GM18498 (cell line): ENCODE measurements around the gene FGF21.
"Not testable (repeated sequence)": the region's sequence is repeated elsewhere in the genome, so short reads cannot be mapped to it uniquely, and the experiment has no call there.

Experiments
- ATAC-seq: cut with Tn5 transposase; IDR thresholded peaks from one replicate; pipeline ENCODE4 v1.9.1; 2021; ENCODE audit warnings: mild to moderate bottlenecking, moderate library complexity; ENCODE audit not compliant: unreplicated experiment

Gene FGF21, protein sequence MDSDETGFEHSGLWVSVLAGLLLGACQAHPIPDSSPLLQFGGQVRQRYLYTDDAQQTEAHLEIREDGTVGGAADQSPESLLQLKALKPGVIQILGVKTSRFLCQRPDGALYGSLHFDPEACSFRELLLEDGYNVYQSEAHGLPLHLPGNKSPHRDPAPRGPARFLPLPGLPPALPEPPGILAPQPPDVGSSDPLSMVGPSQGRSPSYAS

DNA sequence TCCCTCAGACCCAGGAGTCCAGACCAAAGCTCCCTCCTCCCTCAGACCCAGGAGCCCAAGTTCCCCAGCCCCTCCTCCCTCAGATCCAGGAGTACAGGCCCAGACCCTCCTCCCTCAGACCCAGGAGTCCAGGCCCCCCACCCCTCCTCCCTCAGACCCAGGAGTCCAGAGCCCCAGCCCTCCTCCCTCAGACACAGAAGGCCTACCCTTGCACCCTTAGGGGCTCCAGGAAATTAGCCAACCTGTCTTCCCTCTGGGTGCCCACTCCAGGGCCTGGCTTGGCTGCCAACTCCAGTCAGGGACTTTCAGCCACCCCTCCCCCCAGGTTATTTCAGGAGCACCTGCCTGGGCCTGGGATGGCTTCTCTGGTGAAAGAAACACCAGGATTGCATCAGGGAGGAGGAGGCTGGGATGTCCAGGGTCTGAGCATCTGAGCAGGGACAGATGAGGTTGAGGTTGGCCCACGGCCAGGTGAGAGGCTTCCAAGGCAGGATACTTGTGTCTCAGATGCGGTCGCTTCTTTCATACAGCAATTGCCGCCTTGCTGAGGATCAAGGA lies at the start of gene FGF21:
TSS of gene FGF21 (plus strand) at position 441 of the 558 bp plus-strand sequence. CDS start 713 bp downstream, outside the sequence.
- no peak for ATAC-seq

DNA sequence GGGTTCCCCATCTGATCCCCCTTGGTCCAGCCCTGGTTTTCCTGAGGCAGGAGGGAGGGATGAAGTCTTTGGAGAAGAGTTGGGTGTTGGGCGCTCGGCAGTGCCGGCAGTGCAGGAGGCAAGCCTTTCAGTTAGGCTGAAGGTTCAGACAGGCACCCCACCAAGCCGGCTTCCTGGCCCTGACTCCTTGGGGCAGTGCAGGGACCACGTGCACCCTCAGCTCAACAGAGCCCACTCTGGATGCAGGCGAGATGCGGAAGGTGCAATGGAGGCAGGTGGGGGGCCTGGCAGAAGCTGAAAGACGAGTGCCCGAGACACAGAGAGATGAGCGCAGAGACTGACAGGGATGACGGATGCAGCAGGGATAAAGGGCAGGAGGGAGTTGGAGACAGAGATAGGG lies 46.9 kb upstream of the FGF21 start:
- ATAC-seq = no peak

DNA sequence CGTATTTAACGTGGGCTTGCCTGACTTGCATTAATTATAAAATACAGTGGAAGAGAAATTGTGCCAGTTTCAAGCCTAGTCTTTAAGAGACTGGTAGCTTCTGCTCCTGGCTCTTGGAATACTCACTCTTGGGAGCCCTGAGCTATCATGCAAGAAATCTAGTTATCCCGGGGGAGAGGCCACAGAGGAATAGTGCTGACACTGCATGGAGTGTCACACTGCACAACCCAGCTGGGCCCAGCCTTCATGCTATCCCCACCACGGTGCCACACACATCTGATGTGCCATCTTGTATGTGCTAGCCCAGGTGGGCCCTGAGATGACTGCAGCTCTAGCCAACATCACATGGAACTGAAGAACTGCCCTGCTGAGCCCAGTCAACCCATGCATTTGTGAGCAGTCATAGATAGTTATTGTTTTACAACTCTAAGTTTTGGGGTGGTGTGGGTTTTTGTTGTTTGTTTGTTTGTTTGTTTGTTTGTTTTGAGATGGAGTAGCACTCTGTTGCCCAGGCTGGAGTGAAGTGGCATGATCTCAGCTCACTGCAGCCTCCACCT lies 44.1 kb upstream of the FGF21 start:
- ATAC-seq = no peak

DNA sequence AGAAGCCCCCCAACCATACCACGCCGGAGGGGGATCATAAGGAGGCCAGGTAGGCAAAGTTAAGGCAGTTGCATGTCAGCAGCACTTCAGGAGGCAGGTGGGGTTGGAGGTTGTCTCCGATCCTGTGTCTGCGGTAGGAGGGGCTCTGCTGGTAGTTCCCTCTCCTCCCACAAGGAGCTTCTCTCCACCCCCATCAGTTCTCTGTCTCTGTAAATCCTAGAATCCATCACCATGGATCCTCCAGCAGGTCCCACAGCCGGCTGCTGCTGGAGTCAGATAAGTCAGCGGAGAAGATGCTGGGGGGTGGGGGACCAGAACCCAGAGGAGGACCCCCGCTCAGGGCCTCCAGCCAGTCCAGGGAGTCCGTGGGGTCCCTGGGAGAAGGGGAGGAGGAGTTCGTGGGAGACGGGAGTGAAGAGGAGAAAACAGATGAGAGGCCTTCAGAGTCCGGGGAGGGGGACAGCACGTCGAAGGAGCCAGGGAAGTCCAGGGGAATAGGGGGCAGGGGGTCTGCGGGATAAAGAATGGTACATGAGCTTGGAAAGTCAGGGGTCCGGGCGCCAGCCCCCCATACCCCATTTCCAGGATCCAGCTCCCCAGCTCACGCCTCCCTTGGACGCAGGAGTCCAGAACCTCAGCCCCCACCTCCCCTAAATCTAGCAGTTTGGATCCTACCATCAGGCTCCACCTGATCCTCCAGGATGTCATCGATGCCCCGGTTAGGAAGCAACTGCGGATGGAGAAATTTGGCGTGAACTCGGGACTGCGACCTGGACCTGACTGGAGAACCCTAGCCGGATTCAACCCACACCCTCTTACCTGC lies 42.1 kb upstream of the FGF21 start:
- no peak for ATAC-seq

DNA sequence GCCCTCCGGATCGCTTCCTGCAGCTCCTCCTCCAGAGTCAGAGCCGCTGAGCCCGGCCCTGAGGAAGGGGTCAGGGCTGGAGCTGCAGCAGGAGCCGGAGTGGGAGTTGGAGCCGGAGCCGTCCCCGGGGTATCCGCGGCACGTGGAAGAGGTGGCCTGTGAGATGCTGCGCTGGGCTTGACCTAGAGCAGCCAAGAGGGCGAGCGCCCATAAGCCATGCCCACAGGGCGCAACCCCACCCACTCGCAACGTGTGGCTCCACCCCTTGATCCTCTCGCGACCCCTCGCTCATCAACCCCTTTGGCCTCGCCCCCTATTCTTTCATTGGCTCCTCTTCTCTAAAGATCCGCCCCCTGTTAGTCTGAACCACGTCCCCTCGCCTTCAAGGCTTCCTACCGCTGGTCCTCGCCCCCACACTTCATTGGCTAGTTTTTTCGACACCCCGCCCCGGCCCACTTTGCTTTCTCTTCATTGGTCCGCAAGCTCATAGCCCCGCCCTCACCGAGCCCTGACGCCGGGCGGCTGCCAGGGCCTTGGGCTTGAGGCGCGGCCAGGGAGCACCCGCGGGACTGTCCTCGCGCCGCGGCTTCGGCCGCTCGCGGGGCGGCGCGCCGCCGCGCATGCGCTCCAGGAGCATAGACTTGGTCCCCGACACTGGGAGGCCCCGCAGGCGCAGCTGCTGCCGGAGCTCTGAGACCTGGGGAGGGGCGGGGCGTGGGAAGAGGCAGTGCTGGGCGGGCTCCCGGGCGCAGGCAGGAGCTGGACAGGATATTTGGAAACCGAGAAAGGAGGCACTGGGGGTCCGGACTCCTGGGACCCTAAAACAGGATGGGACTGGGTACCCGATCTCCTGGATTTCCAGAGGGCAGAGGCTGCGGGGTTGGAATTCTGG lies 41.2 kb upstream of the FGF21 start:
- peak; percentile 90 for ATAC-seq

DNA sequence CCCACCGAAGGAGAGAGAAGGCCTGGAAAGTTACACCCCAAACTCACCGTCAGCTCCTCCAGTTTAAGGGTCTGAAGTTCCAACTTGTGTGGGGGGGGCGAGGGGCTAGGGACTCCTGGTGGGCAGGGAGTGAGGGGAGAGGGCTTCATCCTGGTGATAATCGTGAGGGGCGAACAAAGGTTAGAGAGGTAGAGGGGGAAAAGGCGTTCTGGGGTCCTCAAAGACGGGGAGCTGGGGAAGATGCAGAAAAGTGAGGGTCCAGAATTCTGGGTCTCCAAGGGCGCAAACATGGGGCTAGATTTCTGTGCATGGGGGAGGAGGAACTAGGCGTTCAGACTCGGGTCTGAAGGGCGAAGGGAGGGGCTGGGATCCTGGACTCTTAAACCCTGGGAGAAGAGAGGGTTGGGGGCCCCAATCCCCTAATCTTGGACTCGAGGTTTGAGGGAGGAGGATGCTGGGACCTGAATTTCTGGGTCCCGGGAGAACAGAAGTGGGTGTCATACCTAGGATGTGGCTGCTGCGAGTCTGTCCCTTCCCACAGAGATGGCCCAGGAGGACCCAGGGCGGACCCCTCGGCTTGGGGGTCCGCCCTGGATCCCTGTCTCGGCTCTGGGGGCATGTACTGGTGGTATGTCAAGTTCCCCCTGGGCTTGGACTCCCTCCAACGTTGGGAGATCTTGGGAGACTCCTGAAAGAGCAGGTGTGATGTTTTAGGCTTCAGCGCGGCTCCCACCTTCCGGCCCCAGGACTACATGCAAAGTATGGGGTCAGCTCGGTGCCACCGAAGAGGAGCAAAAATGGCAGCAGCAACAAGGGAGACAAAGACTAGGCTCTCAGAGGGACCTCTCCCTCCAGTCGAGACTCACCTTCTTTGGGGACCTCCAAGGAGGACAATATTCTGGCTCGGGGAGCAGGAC lies 40.3 kb upstream of the FGF21 start:
- no peak for ATAC-seq

DNA sequence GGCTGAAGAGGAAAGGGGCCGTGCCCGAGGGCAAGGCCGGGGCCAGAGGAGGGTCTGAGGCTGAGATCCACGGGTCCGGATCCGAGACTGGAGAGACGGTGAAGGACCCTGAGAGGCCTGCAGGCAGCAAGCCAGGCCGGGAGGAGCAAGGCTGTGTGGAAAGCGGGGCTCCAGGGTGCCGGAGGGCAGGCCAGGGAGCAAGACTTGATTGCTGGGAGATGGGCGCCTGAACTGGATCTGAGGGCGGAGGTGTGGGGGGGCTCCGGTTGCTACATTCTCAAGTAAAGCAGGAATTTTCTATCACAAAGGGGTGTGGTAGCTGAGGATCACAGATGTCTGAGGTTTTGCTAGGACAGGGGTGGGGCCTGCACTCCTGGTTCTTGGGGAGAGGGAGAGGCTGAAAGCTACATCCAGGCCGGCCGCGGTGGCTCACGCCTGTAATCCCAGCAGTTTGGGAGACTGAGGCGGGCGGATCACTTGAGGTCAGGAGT lies 39.6 kb upstream of the FGF21 start:
- no peak for ATAC-seq

DNA sequence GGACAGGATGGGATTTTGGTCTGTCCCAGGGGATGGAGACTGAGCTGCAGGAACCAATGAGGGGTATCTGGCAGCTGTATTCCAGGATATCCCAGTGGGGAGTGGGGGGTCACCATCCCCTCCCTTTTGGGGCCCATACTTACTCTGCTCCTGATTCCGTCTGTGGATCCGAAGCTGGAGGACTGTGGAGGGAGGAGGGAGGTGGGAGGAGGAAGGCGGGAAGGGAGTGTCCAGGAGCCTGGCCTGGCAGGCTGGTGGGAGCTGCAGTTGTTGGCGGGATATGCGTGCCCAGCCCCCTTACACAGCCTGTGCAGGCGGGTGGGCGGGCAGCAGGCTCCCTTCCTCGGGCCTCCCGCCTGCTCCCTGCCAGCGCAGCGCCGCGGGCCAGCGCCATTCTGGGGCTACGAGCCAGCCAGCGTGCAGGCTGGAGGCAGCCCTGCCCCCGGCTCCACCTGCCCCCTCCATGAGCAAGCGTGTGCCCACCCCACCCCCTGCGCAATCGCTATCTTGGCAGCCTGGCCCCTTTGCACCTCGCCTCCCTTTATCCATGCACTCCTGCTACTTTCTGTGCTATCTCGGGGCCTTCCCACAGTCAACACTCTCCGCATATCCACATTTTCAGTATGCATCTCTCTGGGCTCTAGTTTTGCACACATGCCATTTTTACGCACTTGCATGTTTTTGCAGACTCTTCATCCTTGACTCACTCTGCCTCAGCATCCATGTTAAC lies 38.6 kb upstream of the FGF21 start:
- no peak for ATAC-seq

DNA sequence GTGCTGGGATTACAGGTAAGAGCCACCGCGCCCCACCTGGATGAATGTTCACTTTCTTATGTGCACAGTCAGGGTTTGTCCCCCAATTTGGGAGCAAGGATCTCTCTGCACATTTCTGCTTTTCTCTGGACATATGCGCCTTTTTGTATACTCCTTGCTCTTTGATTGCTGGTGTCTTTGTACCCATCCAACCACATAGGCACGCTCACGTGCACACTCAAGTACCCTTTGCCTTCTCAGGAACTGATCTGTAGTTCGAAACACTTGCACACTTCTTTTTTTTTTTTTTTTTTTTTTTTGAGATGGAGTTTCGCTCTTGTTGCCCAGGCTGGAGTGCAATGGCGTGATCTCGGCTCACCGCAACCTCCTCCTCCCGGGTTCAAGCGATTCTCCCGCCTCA lies 37.2 kb upstream of the FGF21 start:
- not testable (repeated sequence) for ATAC-seq

DNA sequence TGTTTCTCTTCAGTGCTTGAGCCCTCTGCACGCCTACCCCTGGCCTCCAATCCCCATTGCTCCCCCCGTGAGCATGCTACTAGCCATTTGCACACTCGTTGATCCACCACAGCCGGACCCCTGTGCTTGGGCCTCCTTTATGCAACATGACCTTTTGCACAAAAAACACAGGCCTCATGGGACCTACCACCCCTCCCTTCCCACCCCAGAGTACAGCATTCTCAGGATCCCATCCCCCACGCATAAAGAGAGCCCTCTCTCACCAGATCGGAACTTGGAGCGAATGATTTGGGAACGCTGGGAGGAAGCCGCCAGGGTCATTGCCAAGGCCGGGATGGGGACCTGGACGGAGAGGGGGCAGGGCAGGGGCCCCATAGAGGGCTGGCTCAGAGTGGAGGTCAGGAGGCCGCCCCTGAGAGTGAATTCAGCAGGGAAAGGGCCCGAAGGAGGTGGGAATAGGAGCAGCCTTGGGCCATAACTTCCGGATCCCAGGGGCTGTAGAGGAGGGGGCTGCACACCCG lies 36.6 kb upstream of the FGF21 start:
- ATAC-seq = no peak

DNA sequence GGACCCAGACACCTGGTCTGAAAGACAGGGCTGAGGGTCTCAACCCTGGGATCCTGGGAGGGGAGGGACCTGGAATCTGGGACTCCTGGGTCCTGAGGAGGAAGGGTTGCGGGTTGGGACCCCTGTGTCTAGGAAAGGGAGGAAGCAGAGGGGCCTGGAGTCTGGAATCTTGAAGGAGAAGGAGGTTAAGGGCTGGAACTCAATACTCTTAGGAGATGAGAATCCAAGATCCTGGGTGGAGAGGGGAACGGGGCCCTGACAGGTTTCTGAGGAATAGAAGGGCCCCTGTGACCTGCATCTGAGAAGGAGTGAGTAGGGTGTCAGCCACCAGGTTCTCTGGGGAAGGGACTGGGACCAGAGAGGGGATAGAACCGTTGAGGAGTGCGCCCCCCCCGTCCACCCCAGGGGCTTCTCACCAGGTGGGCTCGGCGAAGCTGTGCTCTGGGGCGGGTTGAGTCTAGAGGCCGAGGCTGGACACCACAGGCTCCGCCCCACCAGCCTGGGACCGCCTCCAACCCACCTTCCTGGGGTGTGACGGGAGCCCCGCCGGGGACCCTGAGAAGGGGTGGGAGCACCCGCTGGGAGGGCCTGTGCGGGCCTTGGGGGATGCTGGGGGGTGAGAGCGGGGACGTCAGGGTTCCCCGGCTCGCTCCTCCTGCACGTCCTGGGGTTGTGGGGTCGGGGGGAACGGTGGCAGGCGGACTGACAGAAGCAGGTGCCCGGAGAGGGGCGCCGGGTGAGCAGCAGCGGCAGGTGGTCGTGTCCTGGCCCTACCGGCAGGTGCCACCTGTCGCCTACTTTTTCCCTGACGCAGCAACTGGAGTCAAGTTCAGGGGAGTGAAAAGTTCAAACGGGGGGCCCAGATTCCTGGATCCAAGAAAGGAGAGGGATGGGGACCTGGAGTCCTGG lies 35.8 kb upstream of the FGF21 start, which contains the start of gene MAMSTR:
TSS of gene MAMSTR (minus strand) at position 463 of the 909 bp plus-strand sequence. CDS start 694 bp downstream, outside the sequence.
- ATAC-seq = no peak

DNA sequence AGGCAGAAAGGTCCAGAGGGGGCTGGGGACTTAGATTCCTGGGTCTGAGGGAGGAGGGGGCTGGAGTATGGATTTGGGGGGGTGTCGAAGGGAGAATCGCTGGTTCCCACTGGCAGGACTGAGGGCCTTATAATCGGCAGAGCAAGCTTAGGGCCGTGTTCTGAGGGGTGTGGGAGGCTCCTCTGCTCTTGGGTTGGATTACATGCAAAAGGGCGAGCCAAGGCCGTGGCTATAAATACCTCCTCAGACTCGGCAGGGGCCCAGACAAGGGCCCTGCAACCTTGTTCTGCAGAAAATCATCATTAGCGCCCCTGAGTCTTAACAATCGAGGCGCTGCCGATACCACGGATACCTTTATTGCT lies 35.1 kb upstream of the FGF21 start:
- ATAC-seq = peak; percentile 6

DNA sequence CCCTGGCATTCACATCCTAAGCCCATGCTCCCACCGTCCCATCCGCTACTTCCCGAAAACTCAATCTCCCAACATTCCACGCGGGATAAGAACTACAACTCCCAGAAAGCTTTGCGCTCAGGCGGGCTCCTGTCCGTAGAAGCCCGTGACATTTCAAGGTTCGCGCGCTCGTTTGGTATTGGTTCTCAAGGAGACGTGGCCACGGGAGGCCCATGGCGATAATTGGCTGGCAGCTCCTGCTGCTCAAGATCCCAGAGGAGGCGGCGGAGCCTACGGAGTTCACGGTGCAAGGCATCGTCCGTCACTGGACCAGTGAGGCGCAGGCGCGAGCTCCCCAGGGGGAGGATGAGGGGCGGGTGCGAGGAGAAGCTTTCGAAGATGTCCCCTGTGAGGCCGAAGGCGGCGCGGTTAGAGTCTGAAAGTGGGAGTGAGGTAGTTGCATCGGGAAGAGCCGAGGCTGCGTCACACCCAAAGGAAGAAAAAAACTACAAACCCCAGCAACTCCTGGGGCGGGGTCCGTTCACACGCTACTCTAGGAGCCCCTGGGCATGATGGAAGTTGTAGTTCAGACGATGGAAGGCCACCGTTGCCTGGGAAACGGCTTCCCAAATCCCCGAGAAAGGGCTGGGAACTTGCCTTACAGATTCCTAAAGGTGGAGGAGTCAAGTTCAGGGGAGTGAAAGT lies 34.6 kb upstream of the FGF21 start:
- ATAC-seq = peak; percentile 74

DNA sequence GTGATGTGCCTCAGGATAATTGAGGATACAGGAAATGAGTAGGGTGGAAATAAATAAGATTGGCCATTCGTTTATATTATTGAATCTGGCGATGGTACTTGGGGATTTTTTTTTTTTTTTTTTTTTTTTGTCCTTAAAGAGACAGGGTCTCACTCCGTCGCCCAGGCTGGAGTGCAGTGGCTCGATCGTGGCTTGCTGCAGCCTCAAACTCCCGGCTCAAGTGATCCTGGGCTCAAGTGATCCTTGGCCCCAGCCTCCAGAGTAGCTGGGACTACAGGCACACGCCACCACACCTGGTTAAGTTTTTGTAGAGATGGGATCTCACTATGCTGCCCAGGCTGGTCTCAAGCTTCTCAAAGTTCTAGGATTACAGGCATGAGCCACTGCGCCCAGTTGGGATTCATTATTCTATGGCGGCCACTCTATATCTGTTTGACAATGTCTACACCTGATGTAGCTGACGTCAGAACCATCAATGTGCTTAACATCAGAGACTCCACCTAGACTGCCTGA lies 33.1 kb upstream of the FGF21 start:
- no peak for ATAC-seq

DNA sequence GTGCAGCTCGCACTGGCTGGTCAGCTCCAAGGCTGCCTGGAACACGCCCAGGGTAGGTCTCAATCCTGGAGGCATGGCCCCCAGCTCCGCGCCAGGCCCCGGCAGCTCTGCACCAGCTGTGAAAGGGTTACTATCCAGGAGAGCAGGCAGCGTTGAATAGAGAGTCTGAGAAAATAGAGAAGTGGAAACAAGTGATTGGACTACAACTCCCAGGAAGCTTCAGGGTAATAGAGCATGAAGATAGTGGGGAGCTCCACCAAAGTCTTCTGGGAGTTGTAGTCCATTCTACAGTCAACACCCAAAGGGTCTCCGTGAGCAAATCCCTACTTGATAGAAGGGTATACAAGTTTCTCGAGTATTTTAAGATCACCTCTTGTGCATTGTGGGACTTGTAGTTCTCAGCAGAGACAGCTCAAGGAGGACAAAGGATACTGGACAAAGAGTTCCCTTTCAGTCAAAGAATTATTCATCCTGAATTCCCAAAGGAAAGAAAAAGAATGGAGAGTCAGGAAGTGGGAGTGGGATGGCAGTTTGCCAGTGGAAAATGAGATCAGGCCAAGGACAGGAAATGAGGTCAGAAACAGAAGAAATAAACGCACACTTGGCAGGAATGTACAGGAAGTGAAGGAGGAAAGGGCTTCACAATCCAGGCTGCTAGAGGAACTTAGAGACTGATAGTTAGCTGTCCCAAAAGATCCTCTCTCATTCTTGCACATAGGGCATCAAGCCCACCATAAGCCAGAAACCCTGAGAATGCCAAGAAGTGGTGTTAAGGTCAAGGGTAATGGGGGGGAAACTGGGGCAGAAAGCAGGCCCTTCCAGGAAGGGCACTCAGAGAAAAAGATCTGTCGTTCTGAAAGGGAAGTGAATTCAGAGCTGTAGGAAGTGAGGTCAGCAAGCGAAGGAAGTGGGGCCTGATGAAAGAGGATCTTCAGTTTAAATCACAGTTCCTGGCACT lies 30.2 kb upstream of the FGF21 start:
- ATAC-seq = no peak

DNA sequence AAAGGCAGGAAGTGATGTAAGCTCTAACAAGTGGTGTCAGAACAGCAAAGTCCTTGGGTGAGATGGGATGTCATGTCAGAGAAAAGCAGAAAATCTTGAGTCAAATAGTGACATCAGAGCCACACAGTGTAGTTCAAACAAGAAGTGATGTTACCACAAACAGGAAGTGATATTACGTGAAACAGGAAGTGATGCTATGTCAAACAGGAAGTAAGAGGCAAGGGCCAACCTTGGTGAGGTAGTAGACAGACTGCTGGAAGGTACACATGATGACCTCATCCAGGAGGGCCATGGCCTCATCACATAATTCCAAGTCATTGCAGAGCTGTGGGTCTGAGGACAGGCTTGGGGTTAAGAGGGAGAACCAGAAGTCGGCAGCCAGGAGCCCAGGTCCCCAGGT lies 28.8 kb upstream of the FGF21 start:
- ATAC-seq = no peak
